Transverse colon (tissue), 4 donors: ENCODE measurements around the gene LIMCH1.

Experiments used
- EP300 ChIP-seq: sonication (generic); formaldehyde crosslinking; IDR thresholded peaks from one replicate; pipeline ENCODE4 v1.6.1; 2017; ENCODE audit warnings: antibody characterized with exemption, low read depth
- POLR2A ChIP-seq: fragments of 450-650 bp; IDR thresholded peaks from one replicate; pipeline ENCODE4 v1.6.1; 2016; ENCODE audit warnings: antibody characterized with exemption, mild to moderate bottlenecking, moderate library complexity
- POLR2AphosphoS5 ChIP-seq, 3 donors: sonication (generic); formaldehyde crosslinking; IDR thresholded peaks; one replicate each; pipeline ENCODE4 v1.6.1; 2016; ENCODE audit warnings: antibody characterized with exemption in 3 of 3
- TF ChIP-seq, protein P1 (sequence below), 5 experiments: fragments of 200-600 bp in 3 of 5; fragments of 450-650 bp in 2 of 5; sonication (generic) in 3 of 5; IDR thresholded peaks; 1 replicate in 2 of 5; 2 replicates in 3 of 5; pipeline ENCODE4 v1.5.1; 2016 to 2017; ENCODE audit warnings: antibody characterized with exemption in 5 of 5, inconsistent platforms in 3 of 5, mild to moderate bottlenecking in 2 of 5, moderate library complexity in 1 of 5

- TF ChIP-seq POLR2A (no peak), EP300 (no peak), POLR2AphosphoS5 (IDR thresholded peaks at IDR 0.05) (no peak)
- TF ChIP-seq, protein P1, sequence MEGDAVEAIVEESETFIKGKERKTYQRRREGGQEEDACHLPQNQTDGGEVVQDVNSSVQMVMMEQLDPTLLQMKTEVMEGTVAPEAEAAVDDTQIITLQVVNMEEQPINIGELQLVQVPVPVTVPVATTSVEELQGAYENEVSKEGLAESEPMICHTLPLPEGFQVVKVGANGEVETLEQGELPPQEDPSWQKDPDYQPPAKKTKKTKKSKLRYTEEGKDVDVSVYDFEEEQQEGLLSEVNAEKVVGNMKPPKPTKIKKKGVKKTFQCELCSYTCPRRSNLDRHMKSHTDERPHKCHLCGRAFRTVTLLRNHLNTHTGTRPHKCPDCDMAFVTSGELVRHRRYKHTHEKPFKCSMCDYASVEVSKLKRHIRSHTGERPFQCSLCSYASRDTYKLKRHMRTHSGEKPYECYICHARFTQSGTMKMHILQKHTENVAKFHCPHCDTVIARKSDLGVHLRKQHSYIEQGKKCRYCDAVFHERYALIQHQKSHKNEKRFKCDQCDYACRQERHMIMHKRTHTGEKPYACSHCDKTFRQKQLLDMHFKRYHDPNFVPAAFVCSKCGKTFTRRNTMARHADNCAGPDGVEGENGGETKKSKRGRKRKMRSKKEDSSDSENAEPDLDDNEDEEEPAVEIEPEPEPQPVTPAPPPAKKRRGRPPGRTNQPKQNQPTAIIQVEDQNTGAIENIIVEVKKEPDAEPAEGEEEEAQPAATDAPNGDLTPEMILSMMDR (IDR thresholded peaks at IDR 0.05), result no peak
Observed at GRCh38 chr4:41624765-41625164, 86.8 kb downstream of the LIMCH1 start.
